Measurements from ENCODE around the gene GATA5.

The GATA5 gene

GRCh38 chr20:62463651-62464424 is 12.0 kb downstream of the GATA5 start:
- H3F3A ChIP-seq (ENCODE audit: insufficient read depth, low read length), result no peaks in the 10 kb centered on the region
- H2AFZ ChIP-seq (ENCODE audit: low read length), result no peak overlapping the region

GRCh38 chr20:62462976-62463592 is 12.7 kb downstream of the GATA5 start:
- no peak overlapping the region for H3K9ac ChIP-seq (ENCODE audit: low read length)
- no peaks in the 10 kb centered on the region for H4K20me1 ChIP-seq (ENCODE audit: insufficient read depth, low read length)
- no peaks in the 10 kb centered on the region for H3K79me2 ChIP-seq (ENCODE audit: insufficient read depth, low read length)
- H2AFZ ChIP-seq (ENCODE audit: low read length), result no peak overlapping the region
- no peaks in the 10 kb centered on the region for H3K9me2 ChIP-seq (ENCODE audit: low read depth, low read length)
- no peaks in the 10 kb centered on the region for H3K4me1 ChIP-seq (ENCODE audit: insufficient read depth, low read length, severe bottlenecking)
- no peak overlapping the region for H3K4me2 ChIP-seq (ENCODE audit: low read length)
- H3K36me3 ChIP-seq (ENCODE audit: insufficient read depth, low read length), result no peaks in the 10 kb centered on the region
- no peak overlapping the region for H3K27ac ChIP-seq (ENCODE audit: low read depth, low read length, poor library complexity, severe bottlenecking)
- H3K4me3 ChIP-seq (ENCODE audit: low read depth, low read length, poor library complexity, severe bottlenecking), result no peak overlapping the region
- no peaks in the 10 kb centered on the region for H3K9me3 ChIP-seq (ENCODE audit: low read length)
- no peaks in the 10 kb centered on the region for H3F3A ChIP-seq (ENCODE audit: insufficient read depth, low read length)
- no peak for TF ChIP-seq EZH2 (IDR thresholded peaks at IDR 0.05; ENCODE audit: borderline replicate concordance, low read length)
- TF ChIP-seq, protein P1, sequence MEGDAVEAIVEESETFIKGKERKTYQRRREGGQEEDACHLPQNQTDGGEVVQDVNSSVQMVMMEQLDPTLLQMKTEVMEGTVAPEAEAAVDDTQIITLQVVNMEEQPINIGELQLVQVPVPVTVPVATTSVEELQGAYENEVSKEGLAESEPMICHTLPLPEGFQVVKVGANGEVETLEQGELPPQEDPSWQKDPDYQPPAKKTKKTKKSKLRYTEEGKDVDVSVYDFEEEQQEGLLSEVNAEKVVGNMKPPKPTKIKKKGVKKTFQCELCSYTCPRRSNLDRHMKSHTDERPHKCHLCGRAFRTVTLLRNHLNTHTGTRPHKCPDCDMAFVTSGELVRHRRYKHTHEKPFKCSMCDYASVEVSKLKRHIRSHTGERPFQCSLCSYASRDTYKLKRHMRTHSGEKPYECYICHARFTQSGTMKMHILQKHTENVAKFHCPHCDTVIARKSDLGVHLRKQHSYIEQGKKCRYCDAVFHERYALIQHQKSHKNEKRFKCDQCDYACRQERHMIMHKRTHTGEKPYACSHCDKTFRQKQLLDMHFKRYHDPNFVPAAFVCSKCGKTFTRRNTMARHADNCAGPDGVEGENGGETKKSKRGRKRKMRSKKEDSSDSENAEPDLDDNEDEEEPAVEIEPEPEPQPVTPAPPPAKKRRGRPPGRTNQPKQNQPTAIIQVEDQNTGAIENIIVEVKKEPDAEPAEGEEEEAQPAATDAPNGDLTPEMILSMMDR (IDR thresholded peaks at IDR 0.05; ENCODE audit: low read length), result no peak
- no peaks in the 10 kb centered on the region for H3K27me3 ChIP-seq (ENCODE audit: insufficient read depth, low read length)

More at GRCh38 chr20:62463651-62464424, 12.0 kb downstream of the GATA5 start:
- Histone ChIP-seq H4K20me1 (ENCODE audit: insufficient read depth, low read length) (no peaks in the 10 kb centered on the region), H3K4me3 (ENCODE audit: low read depth, low read length, poor library complexity, severe bottlenecking) (no peak overlapping the region), H3K27me3 (ENCODE audit: insufficient read depth, low read length) (no peaks in the 10 kb centered on the region), H3K79me2 (ENCODE audit: insufficient read depth, low read length) (no peaks in the 10 kb centered on the region), H3K9ac (ENCODE audit: low read length) (no peak overlapping the region), H3K4me2 (ENCODE audit: low read length) (no peak overlapping the region), H3K9me3 (ENCODE audit: low read length) (no peaks in the 10 kb centered on the region), H3K36me3 (ENCODE audit: insufficient read depth, low read length) (no peaks in the 10 kb centered on the region), H3K9me2 (ENCODE audit: low read depth, low read length) (no peaks in the 10 kb centered on the region), H3K4me1 (ENCODE audit: insufficient read depth, low read length, severe bottlenecking) (no peaks in the 10 kb centered on the region), H3K27ac (ENCODE audit: low read depth, low read length, poor library complexity, severe bottlenecking) (no peak overlapping the region)
- TF ChIP-seq EZH2 (IDR thresholded peaks at IDR 0.05; ENCODE audit: borderline replicate concordance, low read length), result no peak
- TF ChIP-seq, protein P1 (IDR thresholded peaks at IDR 0.05; ENCODE audit: low read length), result no peak

GRCh38 chr20:62461834-62462233 is 14.0 kb downstream of the GATA5 start:
- H3K36me3 ChIP-seq (ENCODE audit: insufficient read depth, low read length), result no peaks in the 10 kb centered on the region
- no peak overlapping the region for H3K27ac ChIP-seq (ENCODE audit: low read depth, low read length, poor library complexity, severe bottlenecking)
- no peaks in the 10 kb centered on the region for H4K20me1 ChIP-seq (ENCODE audit: insufficient read depth, low read length)
- no peak for TF ChIP-seq EZH2 (IDR thresholded peaks at IDR 0.05; ENCODE audit: borderline replicate concordance, low read length)
- TF ChIP-seq, protein P1 (IDR thresholded peaks at IDR 0.05; ENCODE audit: low read length), result no peak
- no peak overlapping the region for H3K4me2 ChIP-seq (ENCODE audit: low read length)
- no peak overlapping the region for H3K4me3 ChIP-seq (ENCODE audit: low read depth, low read length, poor library complexity, severe bottlenecking)
- no peaks in the 10 kb centered on the region for H3K79me2 ChIP-seq (ENCODE audit: insufficient read depth, low read length)
- no peak overlapping the region for H3K9ac ChIP-seq (ENCODE audit: low read length)
- H3K9me3 ChIP-seq (ENCODE audit: low read length), result no peaks in the 10 kb centered on the region
- H2AFZ ChIP-seq (ENCODE audit: low read length), result no peak overlapping the region
- no peaks in the 10 kb centered on the region for H3F3A ChIP-seq (ENCODE audit: insufficient read depth, low read length)
- 0 out of 2 replicates have a peak, but pooled peaks cover 5% of the 10 kb centered on the region for H3K27me3 ChIP-seq (ENCODE audit: insufficient read depth, low read length)
- H3K4me1 ChIP-seq (ENCODE audit: insufficient read depth, low read length, severe bottlenecking), result no peaks in the 10 kb centered on the region
- H3K9me2 ChIP-seq (ENCODE audit: low read depth, low read length), result no peaks in the 10 kb centered on the region
